OCI-LY1 (cell line): ENCODE measurements around the gene GRXCR2.

Experiments
- CTCF ChIP-seq: fragments of 200-600 bp; sonication (generic), shearing (Covaris generic); IDR thresholded peaks from 2 replicates; pipeline ENCODE4 v1.5.1; 2017; ENCODE audit warnings: mild to moderate bottlenecking, antibody characterized with exemption, low read length, moderate library complexity, mixed read lengths
- EZH2 ChIP-seq: fragments of 200-600 bp; sonication (generic), shearing (Covaris generic); IDR thresholded peaks from 2 replicates; pipeline ENCODE4 v1.8.0; 2017; ENCODE audit warnings: borderline replicate concordance, mixed run types, mild to moderate bottlenecking, antibody characterized with exemption, low read length, moderate library complexity, mixed read lengths

DNA sequence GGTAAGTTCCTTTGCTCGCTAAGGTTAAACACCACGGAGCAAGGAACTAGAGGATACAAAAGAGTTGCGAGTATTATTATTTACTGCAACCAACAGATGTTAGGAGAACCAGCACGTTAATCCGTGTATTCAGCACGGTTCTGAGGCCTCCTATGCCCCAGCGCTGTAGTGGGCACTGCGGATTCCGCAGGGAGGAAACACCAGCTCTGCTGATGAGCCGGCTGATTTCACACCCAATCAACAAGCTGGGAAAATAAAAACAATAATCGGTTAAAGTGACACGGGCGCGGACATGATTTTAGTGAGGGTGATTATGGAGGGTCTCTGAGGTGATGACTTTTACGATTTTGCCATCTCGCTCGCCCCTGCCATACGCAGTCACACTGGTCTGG lies 37.0 kb downstream of the GRXCR2 start:
- TF ChIP-seq CTCF (no peak), EZH2 (no peak)
